NCI-H1694 (cell line): Measurements from ENCODE around the gene LMOD2.

Experiments
- DNase-seq: peaks from one replicate; lab custom pipeline; 2025; lab: John Stamatoyannopoulos, UW

LMOD2 gene

GRCh38 chr7:123640583-123640982, 15.1 kb upstream of the LMOD2 start:
- no peak for DNase-seq

- DNase-seq, result no peak
Measured at GRCh38 chr7:123641901-123642300, 13.8 kb upstream of the LMOD2 start.

- no peak for DNase-seq
Measured at GRCh38 chr7:123643495-123644441, 11.9 kb upstream of the LMOD2 start.

GRCh38 chr7:123645516-123645915, 10.2 kb upstream of the LMOD2 start:
- no peak for DNase-seq

- no peak for DNase-seq
Measured at GRCh38 chr7:123647106-123647730, 8.4 kb upstream of the LMOD2 start.

- DNase-seq, result no peak
Measured at GRCh38 chr7:123649964-123650363, 5.7 kb upstream of the LMOD2 start.

GRCh38 chr7:123650595-123650994, 5.1 kb upstream of the LMOD2 start:
- no peak for DNase-seq

GRCh38 chr7:123652406-123652805, 3.3 kb upstream of the LMOD2 start:
- DNase-seq, result no peak

GRCh38 chr7:123653162-123653561, 2.5 kb upstream of the LMOD2 start:
- DNase-seq, result no peak

- no peak for DNase-seq
Measured at GRCh38 chr7:123656544-123657303, 1.1 kb downstream of the LMOD2 start.

GRCh38 chr7:123657304-123657685, 1.6 kb downstream of the LMOD2 start:
- DNase-seq, result no peak

GRCh38 chr7:123658023-123658422, 2.4 kb downstream of the LMOD2 start:
- no peak for DNase-seq

GRCh38 chr7:123660514-123661354, 5.1 kb downstream of the LMOD2 start:
- no peak for DNase-seq

- DNase-seq, result no peak
Measured at GRCh38 chr7:123661765-123662164, 6.1 kb downstream of the LMOD2 start.

GRCh38 chr7:123662293-123662692, 6.6 kb downstream of the LMOD2 start:
- no peak for DNase-seq

- no peak for DNase-seq
Measured at GRCh38 chr7:123662755-123663154, 7.1 kb downstream of the LMOD2 start.

- DNase-seq, result no peak
Measured at GRCh38 chr7:123663200-123663599, 7.5 kb downstream of the LMOD2 start.

- no peak for DNase-seq
Measured at GRCh38 chr7:123665157-123665556, 9.5 kb downstream of the LMOD2 start.

GRCh38 chr7:123665896-123666295, 10.2 kb downstream of the LMOD2 start:
- DNase-seq, result no peak

- no peak for DNase-seq
Measured at GRCh38 chr7:123666492-123666891, 10.8 kb downstream of the LMOD2 start.

- DNase-seq, result no peak
Measured at GRCh38 chr7:123669485-123669884, 13.8 kb downstream of the LMOD2 start.
